ENCODE measurements around the gene LYRM2.

DNA sequence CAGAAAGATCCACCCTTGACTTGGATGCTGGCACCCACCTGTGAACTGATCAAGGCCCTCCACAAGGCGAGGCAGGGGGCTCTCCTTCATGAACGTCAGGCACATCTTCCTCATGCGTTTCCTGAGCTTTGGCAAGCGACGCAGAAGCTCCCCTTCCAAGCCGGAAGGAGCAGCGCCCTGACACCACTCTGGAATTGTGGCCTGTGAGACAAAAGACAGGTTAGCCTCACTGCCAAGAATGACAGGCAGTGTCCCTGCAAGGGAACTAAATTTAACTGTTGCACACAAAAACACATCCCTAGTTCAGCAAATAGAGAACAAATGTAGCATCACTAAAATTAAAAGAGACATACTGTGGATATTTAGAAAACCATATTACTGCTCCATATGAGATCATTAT, 42.0 kb upstream of the LYRM2 start:
- TF ChIP-seq CTCF (IDR thresholded peaks at IDR 0.05) (no peak), REST (IDR thresholded peaks at IDR 0.05; ENCODE audit: insufficient read depth in 1 of 2, low read depth in 2 of 2, low read length in 1 of 2) (no peak)

Data from Panc1 (cell line).